Kidney tubule cell (primary cell): ENCODE measurements around the gene GFY.

Experiments
- DNase-seq: peaks from one replicate; pipeline ENCODE4 v3.0.0-alpha.2; 2018; ENCODE audit warnings: low spot score

The GFY gene

GRCh38 chr19:49408816-49409440, 16.3 kb upstream of the GFY start:
- DNase-seq: peak; percentile 85

- no peak for DNase-seq
Measured at GRCh38 chr19:49409441-49410029, 15.7 kb upstream of the GFY start.

GRCh38 chr19:49411681-49412326, 13.4 kb upstream of the GFY start:
- no peak for DNase-seq

GRCh38 chr19:49413348-49413747, 11.8 kb upstream of the GFY start:
- DNase-seq: no peak

GRCh38 chr19:49414256-49414655, 10.9 kb upstream of the GFY start:
- no peak for DNase-seq

GRCh38 chr19:49415102-49415809, 9.9 kb upstream of the GFY start:
- no peak for DNase-seq

GRCh38 chr19:49415810-49416200, 9.4 kb upstream of the GFY start:
- no peak for DNase-seq

- no peak for DNase-seq
Measured at GRCh38 chr19:49417088-49417487, 8.1 kb upstream of the GFY start.

- no peak for DNase-seq
Measured at GRCh38 chr19:49418511-49418910, 6.7 kb upstream of the GFY start.

- no peak for DNase-seq
Measured at GRCh38 chr19:49419173-49419572, 6.0 kb upstream of the GFY start.

- no peak for DNase-seq
Measured at GRCh38 chr19:49420227-49420626, 5.0 kb upstream of the GFY start.

- DNase-seq: peak; percentile 23
Measured at GRCh38 chr19:49421039-49421877, 3.9 kb upstream of the GFY start.

- DNase-seq: no peak
Measured at GRCh38 chr19:49421878-49422202, 3.3 kb upstream of the GFY start.

- peak; percentile 43 for DNase-seq
Measured at GRCh38 chr19:49422407-49423070, 2.6 kb upstream of the GFY start.

- no peak for DNase-seq
Measured at GRCh38 chr19:49423071-49423984, 1.9 kb upstream of the GFY start, which contains the start of gene PTH2. PTH2 (minus strand) TSS chr19:49423441; CDS start chr19:49423339, 102 bp downstream.

GRCh38 chr19:49423985-49424303, 1.2 kb upstream of the GFY start:
- no peak for DNase-seq

- DNase-seq: no peak
Measured at GRCh38 chr19:49425922-49426592, 869 bp downstream of the GFY start.

GRCh38 chr19:49427339-49427738, 2.2 kb downstream of the GFY start:
- DNase-seq: no peak

- peak; percentile 17 for DNase-seq
Measured at GRCh38 chr19:49427855-49428546, 2.8 kb downstream of the GFY start.
